GM19463 (cell line): Measurements from ENCODE around the gene MICAL2.

ENCODE experiments used
- ATAC-seq: cut with Tn5 transposase; IDR thresholded peaks from one replicate; pipeline ENCODE4 v1.9.1; 2021; ENCODE audit warnings: mild to moderate bottlenecking, moderate library complexity; ENCODE audit not compliant: unreplicated experiment

MICAL2 gene

GRCh38 chr11:12222055-12222792 lies 111.8 kb downstream of the MICAL2 start:
- ATAC-seq, result no peak

GRCh38 chr11:12223771-12224536 lies 113.6 kb downstream of the MICAL2 start:
- peak; percentile 20 for ATAC-seq

GRCh38 chr11:12224537-12224893 lies 114.1 kb downstream of the MICAL2 start:
- ATAC-seq, result peak; percentile 100

GRCh38 chr11:12225046-12225739 lies 114.8 kb downstream of the MICAL2 start:
- ATAC-seq, result no peak

- ATAC-seq, result no peak
Observed at GRCh38 chr11:12226093-12226492, 115.7 kb downstream of the MICAL2 start.

- no peak for ATAC-seq
Observed at GRCh38 chr11:12229450-12230229, 119.2 kb downstream of the MICAL2 start.

GRCh38 chr11:12232160-12232559 lies 121.8 kb downstream of the MICAL2 start:
- ATAC-seq, result no peak

GRCh38 chr11:12232817-12233601 lies 122.6 kb downstream of the MICAL2 start:
- ATAC-seq, result no peak

- ATAC-seq, result no peak
Observed at GRCh38 chr11:12233602-12233925, 123.2 kb downstream of the MICAL2 start.

- ATAC-seq, result no peak
Observed at GRCh38 chr11:12234221-12234620, 123.8 kb downstream of the MICAL2 start.

- no peak for ATAC-seq
Observed at GRCh38 chr11:12235080-12235479, 124.7 kb downstream of the MICAL2 start.

- peak; percentile 14 for ATAC-seq
Observed at GRCh38 chr11:12235553-12235946, 125.2 kb downstream of the MICAL2 start.

- ATAC-seq, result peak; percentile 65
Observed at GRCh38 chr11:12235947-12236743, 125.8 kb downstream of the MICAL2 start.

GRCh38 chr11:12236744-12237101 lies 126.3 kb downstream of the MICAL2 start:
- no peak for ATAC-seq

- no peak for ATAC-seq
Observed at GRCh38 chr11:12237381-12237784, 127.0 kb downstream of the MICAL2 start.

GRCh38 chr11:12238420-12238819 lies 128.0 kb downstream of the MICAL2 start:
- no peak for ATAC-seq

- no peak for ATAC-seq
Observed at GRCh38 chr11:12239396-12239795, 129.0 kb downstream of the MICAL2 start.

GRCh38 chr11:12239804-12240371 lies 129.5 kb downstream of the MICAL2 start:
- no peak for ATAC-seq

- no peak for ATAC-seq
Observed at GRCh38 chr11:12240677-12241076, 130.3 kb downstream of the MICAL2 start.
